HG02798 (cell line): ENCODE measurements around the gene MACROD1.

Experiments
- ATAC-seq: cut with Tn5 transposase; IDR thresholded peaks from one replicate; pipeline ENCODE4 v1.9.1; 2021; ENCODE audit warnings: mild to moderate bottlenecking; ENCODE audit not compliant: unreplicated experiment, poor library complexity

MACROD1 gene

DNA sequence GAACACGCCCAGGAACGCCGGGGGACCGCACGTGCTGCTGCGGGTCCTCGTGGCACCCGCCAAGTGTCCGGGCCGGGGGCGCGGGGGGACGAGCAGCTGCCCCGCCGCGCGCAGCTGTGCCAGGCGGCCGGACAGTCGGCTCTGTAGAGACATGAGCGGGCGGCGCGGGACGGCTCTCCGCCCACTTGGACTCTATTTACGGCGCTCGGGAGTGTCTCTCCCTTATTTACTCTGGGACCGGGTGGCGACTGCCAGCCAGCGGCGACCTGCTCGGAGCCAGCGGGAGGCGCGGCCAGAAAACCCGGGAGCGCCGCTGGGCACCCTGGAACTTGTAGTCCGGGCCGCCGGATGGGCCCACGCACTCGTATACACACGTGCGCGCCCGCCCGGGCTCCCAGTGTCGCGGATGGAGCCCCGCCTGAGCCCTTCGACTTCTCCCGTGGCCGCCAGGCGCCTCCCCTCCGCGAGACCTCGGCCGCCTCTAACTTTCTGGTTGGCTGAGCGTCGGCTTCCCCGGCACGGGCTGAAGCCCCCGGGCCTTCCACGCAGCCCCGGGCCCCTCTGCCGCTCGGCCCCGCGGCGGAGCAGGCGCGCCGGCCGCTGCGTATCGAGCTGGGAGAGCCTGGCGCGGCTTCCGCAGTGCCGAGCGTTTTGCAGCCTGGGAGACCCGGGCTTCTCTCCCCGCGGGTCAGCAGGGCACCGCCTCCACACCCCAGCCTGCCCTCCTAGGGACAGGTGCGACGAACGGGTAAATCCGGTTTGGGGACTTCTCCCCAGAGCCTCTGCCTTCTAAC lies at the start of gene MACROD1:
Gene MACROD1 (minus strand): TSS at position 272 of the 794 bp plus-strand sequence. CDS start 119 bp downstream, at position 153.
- ATAC-seq: peak; percentile 83

DNA sequence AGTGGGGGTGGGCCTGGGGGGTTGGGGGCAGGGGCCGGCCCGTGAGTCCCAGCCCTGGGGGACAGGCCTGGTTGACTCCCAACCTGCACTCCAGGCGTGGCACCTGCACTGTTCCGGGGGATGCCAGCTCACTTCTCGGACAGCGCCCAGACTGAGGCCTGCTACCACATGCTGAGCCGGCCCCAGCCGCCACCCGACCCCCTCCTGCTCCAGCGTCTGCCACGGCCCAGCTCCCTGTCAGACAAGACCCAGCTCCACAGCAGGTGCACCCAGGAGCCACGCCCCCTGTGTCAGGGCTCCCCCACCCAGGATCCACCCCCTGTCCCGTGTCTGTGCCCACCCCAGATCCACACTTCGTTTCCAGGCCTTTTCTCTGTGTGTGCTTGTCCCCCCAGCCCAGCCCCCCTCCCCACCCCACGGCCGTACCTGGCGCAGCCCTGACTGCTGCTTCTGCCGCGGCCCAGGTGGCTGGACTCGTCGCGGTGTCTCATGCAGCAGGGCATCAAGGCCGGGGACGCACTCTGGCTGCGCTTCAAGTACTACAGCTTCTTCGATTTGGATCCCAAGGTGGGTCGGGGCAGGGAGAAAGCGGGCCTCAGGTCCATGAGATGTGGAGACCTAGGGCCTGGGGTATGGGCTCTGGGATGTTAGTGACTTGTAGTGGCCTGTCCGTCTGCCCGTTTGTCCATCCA lies 45.4 kb upstream of the MACROD1 start:
- ATAC-seq: no peak

DNA sequence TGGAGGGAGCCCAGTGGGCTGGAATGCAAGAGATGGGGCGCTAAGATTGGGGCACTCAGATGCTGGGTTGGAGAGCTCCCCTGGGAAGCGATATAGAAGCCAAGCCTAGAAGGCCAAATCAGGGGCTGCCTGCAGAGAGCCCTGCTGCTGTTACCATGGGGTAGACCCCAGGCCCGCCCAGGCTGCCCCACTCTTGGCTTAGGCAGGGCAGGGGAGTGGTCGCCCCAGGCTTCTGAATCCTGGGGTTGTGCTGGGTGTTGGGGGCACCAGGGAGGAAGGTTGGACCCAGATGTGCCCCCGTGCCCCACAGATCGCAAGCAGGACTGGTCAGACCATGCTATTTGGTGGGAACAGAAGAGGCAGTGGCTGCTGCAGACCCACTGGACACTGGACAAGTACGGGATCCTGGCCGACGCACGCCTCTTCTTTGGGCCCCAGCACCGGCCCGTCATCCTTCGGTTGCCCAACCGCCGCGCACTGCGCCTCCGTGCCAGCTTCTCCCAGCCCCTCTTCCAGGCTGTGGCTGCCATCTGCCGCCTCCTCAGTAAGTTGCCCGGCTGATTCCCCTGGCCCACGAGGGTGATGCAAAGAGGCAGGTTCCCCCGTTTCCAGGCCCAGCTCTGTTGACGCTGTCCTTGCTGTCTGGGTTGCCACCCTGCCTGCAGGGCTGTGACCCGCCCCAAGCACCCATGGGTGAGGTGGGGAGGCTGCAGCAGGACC lies 44.5 kb upstream of the MACROD1 start:
- ATAC-seq: no peak

DNA sequence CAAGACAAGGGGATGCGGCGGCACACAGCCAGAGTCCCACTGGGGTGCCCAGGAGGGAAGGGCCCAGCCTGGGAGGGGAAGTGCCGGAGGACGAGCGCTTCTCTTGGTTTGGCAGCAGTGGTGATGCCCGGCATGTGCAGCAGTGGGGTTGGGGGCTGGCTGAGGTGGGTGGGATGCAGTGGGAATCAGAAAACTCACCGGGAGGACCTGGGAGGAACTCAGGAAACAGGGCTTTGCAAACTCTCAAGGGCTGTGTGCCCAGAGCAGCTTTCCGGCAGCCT lies 43.6 kb upstream of the MACROD1 start:
- ATAC-seq: no peak

DNA sequence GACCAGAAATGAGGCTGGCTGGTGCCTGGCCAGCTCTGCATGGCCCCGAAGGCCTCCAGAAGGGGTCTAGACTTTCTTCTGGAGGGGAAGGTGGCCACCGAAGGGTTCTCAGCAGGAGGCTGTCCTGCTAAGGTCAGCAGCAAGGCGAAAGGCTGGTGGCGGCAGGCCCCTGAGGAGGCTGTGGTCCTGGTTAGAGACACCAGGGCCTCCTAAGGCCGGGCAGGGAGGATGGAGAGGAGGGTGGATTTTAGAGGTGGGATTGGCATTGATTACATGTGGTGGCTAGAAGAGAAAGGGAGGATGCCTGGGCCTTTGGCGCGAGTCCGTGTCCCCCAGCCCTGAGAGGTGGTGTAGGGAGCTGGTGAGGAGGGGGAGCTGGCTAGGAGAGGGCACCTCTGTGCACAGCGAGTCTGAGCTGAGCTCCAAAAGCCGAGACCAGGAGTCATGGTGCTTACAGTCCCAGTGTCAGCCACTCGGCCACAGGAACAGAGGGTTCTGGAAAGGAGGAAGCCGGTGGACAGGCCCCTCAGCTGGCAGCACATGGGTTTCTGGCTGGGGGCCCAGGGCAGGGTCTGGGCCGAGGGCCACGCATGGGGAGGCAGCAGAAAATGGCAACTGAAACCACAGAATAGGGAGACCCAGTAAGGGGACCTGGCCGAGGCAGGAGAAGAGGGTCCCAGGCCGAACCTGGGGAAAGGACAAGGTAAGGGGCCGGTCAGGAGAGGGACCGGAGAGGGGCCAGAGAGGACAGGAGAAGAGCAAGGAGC lies 43.1 kb upstream of the MACROD1 start:
- ATAC-seq: no peak

DNA sequence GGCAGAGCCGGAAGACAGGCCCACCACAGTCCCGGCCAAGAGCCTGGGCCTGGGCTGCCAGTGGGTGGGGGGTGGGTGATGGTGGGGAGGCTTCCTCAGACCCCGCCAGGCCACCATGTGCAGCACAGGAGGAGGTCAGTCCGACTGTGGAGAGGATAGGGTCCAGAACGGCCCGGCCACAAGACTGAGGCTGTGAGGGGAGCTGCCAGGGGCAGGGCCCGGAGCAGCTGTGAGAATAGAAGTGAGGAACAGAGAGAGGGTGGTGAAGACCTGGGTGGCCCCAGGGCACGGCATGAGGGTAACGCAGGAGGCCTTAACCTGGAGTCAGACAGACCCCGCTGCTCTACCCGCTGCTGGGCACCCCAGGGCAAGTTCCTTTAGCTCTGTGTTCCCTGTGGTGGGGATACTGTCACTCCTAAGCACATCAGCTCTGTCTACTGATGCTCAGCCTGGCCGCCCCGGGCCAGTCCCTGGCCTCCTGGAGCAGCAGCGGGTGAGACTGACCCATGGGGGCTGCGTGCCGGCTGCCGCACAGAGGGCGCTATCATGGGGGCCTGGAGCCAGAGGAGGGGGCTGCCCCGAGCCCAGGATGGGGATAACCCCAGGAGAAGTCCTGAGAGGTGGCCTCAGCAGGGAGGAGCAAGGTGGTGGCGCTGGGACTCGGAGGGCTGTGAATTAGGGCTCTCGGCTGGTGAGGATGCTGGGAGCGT lies 42.3 kb upstream of the MACROD1 start:
- ATAC-seq: no peak

DNA sequence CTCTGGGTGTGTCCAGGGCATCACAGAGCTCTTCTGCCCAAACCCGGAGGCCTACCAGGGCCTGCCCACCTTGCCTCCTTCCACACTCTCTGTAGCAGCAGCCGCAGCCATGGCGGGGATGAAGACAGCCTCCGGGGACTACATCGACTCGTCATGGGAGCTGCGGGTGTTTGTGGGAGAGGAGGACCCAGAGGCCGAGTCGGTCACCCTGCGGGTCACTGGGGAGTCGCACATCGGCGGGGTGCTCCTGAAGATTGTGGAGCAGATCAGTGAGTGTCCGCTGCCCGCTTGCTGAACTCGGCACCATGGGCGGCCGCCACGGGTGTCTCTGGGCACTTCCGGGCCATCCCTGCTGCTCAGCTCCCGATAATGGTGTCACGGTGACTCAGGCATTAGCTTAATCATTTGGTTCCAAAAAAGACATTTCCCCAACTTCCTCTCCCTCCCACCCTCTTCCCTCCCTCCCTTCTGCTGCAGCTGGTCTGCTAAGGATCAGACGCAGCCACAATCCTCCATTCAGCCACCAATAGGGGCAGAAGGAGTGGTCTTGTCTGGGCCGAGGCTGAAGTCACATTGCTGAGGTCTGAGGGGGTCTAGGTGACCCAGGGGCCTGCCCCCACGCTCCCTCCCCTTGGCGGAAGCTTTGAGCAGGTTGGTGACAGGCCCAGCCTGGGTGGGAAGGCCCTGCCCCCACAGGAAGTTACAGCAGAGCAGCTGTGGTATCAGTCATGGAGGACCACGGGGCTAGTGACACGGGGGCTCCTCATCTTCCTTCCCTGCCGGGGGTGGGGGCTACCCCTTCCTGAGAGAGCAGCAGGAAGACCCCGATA lies 41.6 kb upstream of the MACROD1 start:
- ATAC-seq: peak; percentile 53

DNA sequence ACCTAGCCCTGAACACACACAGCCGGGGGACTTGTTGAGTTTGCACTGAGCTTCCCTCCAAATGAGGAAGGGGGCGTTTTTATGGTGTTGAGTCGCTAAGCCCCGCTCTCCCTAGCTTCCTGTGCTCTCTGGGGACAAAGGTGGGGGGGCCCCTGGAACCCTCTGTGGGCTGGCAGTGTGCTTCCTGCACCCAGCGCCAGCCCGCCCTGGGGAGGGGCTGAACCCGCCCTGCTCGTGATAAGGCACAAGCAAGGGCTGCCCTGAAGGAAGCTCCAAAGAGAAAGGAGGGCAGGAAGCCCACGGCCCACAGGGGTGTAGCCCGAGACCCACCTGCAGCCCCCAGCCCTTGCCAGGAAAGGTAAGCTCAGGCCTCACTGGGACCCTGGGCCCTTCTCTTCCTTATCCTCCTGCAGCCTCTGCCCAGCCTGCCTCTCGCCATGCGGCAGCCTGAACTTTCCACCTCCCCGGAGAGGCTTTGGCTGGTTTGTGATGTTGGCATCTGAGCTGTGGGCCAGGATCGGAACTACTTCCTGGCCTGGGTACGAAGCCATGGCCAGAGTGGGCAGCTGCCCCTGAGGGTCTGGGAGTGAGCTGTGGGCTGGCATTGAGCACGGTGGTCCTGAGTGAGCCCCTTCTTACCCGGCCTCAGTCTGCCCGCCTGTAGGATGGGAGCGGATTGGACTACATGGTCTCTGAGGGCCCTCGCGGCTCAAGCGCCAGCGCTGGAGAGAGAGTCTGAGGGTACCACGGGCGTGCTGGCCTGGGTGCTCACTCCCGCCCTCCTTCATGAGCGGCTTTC lies 40.7 kb upstream of the MACROD1 start, which contains the start of gene FERMT3:
Gene FERMT3 (plus strand): TSS at position 265 of the 799 bp plus-strand sequence. CDS start 644 bp downstream, outside the sequence.
- ATAC-seq: peak; percentile 5

DNA sequence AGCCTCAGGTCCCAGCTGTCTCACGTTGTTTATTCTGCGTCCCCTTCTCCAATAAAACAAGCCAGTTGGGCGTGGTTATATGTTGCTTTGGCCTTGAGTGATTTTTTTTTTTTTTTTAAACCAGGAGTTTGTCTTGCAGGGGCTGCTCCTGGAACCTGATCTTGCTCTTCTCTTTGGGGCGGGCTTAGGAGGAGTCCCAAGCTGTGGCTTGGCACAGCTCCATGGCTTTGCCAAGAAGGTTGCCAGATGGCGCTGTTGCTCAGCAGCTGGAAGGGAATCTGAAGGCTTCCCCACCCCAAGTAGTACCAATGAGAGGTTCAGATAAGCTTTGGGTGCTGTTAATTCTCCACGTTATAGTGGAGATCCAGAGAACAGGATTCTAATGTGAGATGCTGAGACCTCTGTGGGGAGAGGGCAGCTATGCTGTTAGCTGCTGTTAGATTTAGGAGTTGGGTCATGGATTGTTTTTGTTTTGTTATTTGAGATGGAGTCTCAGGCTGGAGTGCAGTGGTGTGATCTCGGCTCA lies 38.6 kb upstream of the MACROD1 start:
- ATAC-seq: no peak

- ATAC-seq: no peak
Measured at GRCh38 chr11:64204080-64204440, 38.1 kb upstream of the MACROD1 start.

DNA sequence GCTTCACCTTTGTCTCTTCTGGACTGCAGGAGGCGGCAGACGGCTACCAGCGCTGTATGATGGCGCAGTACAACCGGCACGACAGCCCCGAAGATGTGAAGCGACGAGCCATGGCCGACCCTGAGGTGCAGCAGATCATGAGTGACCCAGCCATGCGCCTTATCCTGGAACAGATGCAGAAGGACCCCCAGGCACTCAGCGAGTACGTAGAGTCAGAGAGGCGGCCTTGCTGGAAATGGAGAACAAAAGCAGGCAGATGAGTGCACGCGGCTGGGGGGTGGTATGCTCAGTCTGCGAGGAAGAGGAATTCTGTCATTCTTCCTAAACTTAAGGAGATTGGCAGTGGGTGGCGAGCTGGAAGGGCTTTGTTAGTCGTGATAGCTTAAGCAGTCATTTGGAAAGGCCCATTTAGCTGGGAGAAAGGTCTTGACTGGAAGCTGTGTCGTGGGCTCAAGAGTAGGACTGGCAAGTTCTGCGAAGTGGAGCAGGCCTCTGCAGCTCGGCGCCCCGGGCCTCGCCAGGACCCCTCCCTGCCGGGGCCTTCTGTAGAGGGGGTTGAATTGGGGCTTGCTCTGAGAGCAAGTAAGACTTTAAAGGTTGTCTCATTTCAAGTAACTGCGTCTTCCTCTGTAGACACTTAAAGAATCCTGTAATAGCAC lies 37.6 kb upstream of the MACROD1 start:
- ATAC-seq: no peak

DNA sequence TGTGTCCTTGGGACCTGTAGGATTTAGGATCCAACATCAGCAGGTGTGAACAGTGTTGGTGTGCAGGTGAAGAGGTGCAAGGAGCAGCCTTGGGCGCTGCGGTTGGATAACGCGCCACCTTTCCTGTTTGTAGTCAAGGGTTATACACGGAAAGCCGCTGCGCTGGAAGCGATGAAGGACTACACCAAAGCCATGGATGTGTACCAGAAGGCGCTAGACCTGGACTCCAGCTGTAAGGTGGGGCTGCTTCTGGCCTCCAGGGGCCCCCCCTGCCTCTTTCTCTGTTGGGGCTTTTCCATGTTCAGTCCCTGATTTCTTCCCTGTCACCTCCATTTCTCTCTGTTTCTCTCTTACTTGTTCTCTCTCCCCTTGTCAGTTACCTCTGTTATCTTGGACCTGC lies 37.1 kb upstream of the MACROD1 start:
- ATAC-seq: no peak

DNA sequence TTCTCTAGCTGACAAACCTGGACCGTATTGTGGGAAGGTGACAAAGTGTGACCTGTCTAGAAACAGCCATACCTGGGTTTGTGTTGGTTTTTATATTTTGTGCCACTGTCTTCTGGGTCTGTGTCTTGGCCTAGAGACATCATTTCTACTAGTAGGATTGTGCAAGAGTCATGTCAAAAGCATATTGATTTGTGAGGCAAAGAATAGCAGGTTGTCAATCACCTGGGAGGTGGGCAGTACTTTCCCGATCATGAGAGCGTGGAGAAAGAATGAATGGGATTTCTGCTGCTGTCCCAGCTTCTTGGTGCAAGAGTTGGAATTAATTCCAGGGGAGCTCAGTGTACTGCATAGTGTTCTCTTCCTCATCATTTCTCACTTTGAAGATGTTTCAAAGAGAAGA lies 35.6 kb upstream of the MACROD1 start:
- no peak for ATAC-seq

GRCh38 chr11:64198511-64198910 lies 32.6 kb upstream of the MACROD1 start:
- no peak for ATAC-seq

DNA sequence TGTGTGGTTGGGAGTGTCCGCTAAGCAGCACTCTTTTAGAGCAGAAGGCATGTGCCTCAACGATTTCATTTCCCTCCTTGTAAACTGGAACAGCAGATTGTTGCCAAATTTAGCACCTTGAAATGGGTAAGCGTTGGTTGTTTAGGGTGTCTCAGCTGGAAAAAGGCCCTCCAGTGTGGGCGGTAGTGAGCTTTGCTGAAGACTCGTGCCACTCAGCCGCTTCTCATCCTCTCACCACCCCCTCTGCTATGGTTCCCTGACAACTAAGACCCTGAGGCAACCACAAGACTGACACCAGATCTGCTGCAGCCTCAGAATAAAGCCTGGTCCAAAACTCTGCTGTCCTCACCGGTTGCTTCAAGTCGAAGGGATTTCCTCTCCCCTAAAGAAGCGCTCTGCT lies 30.7 kb upstream of the MACROD1 start:
- ATAC-seq: no peak

GRCh38 chr11:64192434-64192833 lies 26.5 kb upstream of the MACROD1 start:
- no peak for ATAC-seq

- no peak for ATAC-seq
Measured at GRCh38 chr11:64186492-64187165, 20.7 kb upstream of the MACROD1 start.
